HG02588 (cell line): Measurements from ENCODE around the gene IMPDH2.

Source experiments
- ATAC-seq: cut with Tn5 transposase; IDR thresholded peaks from one replicate; pipeline ENCODE4 v1.9.1; 2021; ENCODE audit warnings: mild to moderate bottlenecking, moderate library complexity; ENCODE audit not compliant: unreplicated experiment

The IMPDH2 gene

DNA sequence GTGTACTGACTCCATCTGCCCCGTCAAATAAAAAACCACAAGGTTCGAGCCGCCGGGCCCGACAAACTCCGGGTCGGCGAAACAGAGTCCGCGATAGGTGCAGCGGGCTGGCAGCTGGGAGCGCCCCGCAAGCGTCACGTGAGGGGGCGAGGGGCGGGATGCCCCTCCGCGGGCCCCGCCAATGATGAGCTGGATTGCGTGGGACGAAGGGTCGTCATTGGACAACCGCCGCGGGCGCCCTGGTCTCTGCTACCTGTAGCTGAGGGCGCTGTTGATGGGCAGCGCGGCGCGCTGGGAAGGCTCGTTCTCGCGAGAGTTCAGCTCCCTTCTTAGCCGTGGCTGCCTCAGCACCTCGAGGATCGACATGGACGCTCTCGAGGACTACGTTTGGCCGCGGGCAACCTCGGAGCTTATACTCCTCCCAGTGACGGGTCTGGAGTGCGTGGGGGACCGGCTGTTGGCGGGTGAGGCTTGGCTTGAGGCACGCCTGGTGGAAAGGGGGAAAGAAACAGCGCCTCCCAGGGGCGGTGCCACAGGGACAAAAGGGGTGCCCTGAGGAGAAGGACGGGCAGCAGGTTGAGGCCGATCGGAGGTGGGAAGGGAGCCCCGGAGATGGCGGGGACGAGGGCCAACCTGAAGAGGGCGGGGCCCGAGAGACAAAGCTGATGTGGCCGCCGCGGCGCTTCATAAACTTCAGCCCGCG, 22.0 kb downstream of the IMPDH2 start, which contains the start of gene WDR6:
WDR6 (plus strand) TSS at position 324 of the 703 bp plus-strand sequence; CDS start at position 365, 41 bp downstream.
- peak; percentile 81 for ATAC-seq

DNA sequence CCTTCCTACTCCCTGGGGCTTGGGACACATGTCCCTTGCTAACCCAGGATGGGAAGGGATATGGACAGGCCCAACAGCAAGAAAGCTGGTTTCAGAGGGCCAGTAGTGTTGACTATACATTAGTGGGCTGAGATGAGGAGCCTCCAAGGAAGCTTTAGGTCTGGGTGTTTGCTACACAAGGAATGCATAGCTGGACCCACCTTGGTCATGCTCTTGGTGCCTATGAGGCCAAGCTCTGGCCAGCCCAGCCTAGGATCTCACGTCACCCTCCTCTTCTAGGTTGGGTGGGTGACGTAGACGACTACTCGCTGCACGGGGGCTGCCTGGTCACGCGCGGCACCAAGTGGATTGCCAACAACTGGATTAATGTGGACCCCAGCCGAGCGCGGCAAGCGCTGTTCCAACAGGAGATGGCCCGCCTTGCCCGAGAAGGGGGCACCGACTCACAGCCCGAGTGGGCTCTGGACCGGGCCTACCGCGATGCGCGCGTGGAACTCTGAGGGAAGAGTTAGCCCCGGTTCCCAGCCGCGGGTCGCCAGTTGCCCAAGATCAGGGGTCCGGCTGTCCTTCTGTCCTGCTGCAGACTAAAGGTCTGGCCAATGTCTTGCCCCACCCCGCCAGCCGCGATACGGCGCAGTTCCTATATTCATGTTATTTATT, 22.7 kb downstream of the IMPDH2 start:
- no peak for ATAC-seq

DNA sequence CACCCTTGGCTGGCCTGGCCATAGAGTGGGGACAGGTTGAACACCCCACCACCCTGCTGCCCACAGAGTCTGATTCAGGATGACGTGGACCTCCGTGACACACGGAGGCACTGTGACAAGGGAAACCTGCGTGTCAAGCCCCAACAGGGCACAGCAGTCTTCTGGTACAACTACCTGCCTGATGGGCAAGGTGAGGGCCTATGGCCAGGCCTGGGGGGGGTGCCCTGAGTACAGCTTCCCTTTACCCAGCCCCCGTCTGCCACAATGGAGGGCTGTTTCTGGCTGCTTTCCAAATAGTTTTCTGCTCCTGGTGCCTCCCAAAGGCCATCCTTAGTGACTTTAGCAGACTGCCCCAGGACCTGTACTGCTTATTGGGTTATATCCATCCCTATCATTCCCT, 23.2 kb downstream of the IMPDH2 start:
- ATAC-seq = no peak

DNA sequence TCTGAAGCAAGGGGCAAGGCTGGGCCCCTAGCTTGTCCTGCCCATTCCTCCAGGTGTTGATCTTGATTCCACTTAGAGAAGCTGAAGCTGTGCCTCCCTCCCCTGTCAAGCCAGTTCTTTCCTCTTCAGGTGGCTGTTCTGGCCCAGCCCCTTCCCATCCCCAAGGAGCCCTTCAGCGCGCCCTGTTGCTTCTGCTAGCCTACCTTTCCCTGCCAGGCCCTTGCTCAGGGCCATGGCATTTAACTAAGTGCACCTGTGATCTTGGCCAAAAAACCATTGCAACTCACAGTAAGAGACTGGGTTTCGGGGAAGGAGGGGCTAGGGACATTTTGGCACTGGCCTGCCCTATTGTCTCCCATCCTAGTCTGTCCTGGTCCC, 23.9 kb downstream of the IMPDH2 start:
- no peak for ATAC-seq

DNA sequence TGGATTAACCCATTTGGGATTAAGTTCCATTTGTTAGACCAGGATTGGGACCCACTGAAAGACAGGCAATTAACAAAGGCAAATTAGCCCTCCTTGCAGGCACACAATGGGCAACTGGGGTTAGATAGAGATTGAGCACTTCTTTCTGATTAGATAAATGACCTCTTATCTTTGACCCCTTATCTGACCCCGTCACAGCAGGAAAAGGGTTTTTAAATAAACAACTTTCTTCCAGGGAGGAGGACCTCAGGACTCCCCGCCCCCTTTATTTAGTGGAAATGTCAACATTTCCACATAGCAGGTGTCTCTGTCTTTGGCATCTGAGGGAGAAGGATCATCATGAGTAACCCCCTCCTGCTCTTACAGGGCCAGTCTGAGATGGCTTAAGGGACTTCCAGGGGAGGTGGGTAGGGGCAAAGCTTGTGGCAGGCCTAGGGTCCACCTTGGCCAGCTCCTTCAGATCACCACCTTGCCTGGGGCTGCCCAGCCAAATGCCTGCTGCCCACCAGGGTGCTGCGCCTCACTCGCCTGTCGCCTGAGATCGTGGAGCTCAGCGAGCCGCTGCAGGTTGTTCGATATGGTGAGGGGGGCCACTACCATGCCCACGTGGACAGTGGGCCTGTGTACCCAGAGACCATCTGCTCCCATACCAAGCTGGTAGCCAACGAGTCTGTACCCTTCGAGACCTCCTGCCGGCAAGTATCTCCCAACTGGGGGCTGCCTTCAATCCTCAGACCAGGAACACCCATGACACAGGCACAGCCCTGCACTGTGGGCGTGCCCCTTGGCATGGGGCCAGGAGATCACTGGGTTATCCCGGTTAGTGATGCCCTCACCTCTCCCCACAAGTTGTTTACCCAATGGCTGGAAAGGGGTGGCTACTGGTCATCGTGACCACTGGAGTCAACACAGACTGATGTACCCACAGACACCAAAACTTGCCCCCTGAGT, 24.6 kb downstream of the IMPDH2 start:
- no peak for ATAC-seq

DNA sequence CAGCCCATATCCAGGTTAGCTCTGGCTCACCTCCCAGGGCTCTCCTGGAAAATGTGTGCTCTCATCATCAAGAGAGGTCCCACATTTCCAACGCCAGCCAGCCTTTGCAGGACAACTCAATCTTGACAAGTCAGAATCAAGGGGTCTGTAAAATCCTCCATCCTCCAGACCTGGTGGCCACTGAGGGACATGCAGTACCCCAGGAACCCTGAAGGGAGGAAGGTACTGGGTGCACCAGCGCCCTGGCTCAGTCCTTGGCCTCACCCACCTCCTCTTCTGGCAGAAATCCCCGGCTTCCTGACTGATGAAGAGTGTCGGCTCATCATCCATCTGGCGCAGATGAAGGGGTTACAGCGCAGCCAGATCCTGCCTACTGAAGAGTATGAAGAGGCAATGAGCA, 28.0 kb downstream of the IMPDH2 start:
- ATAC-seq = no peak

DNA sequence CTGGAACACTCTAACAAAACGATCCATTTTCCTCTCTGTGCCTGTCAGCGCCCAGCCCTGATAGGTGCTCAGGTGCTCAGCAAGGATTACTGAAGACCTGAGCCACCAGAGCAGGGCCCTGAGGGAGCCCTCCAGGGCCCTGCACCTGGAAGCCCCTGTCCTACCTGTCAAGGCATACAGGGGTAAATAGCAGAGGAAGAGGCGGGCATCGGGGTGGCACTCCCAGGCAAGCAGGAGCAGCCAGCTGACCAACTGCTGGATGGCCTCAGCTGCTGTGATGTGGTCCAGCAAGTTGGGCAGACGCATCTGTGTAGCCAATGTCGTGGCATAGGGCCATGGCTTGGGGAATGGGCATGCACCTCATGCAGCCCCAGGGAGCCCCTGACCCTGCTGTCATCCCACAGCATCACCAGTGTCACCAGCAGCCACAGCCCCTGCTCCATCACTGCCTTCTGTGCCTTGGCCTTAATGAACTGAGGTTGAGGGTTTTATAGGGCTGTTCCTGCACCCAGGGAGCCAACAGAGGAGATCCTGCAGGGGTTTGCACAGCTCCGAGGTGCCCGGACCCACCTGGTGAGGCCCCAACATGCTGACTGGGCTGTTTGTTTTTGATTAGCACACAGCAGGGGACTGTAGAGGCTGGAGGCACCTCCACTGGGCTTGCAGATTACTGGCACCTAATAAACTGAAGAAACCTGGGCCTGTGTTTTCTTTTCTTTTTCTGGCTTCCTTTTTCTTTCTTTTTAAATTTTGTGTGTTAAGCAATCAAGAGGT, 29.9 kb downstream of the IMPDH2 start:
- no peak for ATAC-seq

DNA sequence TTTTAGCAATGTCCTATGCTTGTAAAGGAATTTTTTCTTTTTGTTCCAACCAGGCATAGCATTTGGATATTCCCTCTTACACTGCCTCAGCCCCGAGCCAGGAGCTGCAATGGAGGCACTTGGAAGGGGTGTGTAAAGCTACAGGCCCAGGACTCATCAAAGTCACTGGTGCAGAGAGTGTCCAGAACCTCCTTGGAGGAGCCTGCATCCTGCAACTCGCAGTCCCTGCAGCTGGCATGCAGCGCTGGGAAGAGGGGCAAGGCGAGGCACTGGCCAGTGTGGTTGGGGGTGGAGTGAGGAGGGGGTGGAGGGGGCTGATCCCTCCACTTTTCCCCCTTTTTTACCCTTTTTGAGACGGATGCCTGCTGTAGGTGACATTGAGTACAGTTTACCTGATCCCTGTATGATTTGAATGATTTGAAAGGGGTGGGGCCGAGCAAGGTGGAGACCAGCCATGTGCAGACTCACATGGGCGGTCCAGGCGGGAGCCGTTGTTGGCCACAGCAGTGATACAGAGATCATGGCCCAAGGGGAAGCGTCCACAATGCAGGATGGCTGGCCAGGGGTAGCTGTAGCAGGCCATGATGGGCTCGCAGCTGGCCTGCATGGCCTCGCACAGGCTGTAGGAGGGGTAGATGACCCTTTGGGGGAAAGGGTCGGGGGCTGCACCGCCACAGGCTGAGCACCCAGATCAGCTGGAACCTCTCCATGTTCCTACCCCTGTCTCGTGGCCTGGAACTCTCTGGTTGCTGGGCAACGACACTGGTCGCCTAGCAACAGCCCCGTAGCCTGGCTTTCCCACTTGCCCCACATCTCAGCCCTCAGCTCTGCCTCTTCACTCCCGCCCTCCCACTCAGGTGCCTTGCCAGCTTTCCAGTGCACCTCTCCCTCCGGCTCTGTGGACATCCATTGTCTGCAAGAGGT, 31.2 kb downstream of the IMPDH2 start:
- no peak for ATAC-seq

DNA sequence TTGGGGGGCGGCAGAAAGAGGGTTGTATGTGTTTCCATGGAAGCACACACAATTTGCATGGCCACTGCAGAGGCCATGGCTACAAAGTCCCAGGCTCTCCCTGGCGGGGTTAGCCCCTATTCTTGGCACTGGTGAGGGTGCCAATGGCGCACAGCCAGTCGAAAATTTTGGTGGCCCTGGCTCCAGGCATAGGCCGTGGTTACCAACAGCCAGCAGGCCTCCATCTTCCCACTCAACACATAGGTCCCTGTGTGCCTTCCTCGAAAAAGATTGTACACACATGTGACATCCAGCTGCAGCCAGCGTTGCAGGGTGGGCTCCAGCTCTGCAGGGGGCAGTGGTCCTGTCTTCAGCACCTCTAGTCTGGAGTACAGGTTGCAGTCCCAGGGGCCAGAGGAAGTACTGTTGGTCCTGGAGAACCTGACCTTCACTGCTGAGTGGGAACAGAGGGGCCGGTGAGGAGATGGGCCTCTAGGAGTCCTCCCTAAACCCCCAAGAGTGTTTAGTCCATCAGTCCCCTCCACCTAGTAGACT, 32.0 kb downstream of the IMPDH2 start:
- no peak for ATAC-seq

DNA sequence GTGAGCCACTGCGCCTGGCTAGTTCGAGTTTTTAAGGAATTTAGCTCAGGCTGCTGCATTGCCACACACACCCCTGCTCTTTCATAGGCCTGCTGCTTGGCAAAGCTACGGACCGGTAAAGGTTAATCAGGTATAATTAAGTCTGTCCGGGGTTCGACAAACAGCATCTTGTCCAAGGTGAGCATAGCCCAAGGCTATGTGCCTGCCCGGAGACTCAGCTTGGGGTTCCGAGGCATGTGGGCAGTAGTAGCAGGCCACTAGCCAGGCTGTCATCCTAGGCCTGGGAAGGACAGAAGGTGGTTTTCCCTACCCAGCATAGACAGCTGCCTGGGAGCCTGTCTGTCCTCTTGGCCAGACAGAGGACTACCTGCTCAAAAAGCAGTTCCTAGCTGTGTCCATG, 32.6 kb downstream of the IMPDH2 start:
- ATAC-seq = no peak

DNA sequence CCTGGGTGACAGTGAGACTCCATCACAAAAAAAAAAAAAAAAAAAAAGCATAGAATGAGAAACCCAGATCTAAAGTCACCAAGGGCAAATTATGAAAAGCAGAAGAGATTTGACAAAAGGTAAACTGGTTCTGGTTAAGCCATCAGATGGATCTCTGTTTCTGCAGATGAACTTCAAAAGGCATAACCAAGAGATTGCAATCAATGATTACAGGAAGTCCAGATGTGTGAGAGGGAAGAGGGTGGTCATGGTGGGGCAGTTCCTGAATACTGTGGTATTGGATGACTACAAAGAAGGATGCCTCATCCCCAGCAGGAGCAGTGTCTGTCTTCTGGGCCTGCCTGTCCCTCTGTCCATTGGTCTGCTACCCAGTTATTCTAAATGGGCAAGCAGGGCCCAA, 35.4 kb downstream of the IMPDH2 start:
- no peak for ATAC-seq

DNA sequence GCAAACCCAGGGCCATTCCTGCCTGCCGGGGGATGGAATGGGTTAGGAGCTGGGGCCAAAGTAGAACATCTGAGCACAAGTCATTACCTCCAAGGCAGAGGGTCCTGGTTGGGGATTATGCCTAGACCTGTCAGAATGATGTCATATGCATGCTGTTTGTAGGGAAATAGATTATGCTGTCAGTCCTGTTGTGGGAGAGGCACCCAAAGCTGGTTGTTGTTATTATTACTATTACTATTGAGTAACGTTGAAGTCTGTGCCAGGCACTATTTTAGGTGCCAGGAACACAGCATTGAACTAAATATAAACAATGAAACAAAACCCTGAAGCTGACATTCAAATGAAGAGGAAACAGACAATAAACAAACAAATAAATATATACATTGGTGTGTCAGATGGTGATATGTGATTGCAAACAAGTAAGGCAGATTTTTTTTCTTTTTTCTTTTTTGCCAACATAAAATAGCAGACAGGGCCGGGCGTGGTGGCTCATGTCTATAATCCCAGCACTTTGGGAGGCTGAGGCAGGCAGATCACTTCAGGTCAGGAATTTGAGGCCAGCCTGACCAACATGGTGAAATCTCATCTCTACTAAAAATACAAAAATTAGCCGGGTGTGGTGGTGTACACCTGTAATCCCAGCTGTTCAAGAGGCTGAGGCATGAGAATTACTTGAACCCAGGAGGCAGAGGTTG, 37.2 kb downstream of the IMPDH2 start:
- no peak for ATAC-seq

DNA sequence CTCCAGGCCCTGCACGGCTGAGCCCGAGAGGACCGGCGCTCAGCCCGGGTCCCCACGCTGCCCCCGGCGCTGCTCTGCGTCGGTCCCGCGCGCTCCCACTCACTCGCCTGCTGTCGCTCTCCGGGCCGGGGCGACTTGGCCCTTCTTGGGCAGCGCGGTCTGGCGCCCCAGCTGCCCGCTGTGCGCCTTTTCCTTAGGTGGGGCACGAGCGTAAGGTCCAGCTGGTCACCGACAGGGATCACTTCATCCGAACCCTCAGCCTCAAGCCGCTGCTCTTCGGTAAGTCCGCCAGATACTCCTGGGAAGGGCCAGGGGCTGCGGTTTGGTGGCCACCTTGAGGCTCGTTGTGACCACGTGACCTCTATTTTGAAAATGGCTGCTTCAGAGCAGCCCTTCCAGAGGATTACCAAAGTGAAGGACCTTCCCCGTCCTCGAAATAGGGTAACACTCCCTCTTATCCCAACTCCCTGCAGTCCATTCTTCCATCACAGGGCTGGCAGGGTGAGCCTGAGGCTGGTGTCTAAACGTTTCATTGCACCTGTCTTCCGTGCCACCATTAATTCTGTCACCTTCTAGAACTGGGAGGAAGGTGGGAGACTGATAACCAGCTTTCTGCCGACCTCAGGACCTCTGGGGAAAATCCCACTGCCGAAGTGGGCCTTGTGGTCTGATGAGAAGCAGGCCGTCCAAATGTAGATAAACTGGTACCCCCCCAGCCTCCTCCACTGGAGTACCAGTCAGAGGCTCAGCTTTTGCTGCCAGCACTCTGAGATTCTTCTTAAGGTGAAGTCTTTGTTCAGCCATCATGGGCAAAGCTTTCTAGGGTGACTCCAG, 38.3 kb downstream of the IMPDH2 start:
- peak; percentile 19 for ATAC-seq

DNA sequence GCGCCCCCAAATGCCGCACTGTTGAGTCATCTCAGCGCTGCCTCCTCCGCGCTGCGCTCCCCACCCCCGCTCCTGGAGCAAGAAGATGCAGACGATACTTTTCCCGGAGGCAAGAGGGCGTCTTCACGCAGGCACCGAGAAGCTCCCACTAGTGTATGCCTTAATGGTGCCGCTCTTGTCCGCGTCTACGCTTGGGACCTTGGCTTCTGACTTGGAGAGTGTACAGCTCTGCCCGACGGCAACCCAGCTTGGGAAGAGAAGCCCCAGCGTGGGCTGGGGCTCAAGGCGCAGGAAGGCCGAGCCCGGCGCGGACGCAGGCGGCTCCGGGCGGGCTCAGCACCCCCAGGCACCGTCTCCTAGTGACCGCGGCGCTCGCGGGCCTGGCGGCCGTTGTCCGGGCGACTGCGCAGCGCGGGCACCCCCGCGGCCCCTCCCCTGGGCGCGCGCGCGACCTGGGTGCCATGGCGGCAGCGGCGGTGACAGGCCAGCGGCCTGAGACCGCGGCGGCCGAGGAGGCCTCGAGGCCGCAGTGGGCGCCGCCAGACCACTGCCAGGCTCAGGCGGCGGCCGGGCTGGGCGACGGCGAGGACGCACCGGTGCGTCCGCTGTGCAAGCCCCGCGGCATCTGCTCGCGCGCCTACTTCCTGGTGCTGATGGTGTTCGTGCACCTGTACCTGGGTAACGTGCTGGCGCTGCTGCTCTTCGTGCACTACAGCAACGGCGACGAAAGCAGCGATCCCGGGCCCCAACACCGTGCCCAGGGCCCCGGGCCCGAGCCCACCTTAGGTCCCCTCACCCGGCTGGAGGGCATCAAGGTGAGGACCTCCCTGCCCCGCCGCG, 39.2 kb downstream of the IMPDH2 start, which contains the start of gene P4HTM:
P4HTM (plus strand) TSS at position 446 of the 840 bp plus-strand sequence; CDS start at position 462, 16 bp downstream.
- peak; percentile 47 for ATAC-seq

DNA sequence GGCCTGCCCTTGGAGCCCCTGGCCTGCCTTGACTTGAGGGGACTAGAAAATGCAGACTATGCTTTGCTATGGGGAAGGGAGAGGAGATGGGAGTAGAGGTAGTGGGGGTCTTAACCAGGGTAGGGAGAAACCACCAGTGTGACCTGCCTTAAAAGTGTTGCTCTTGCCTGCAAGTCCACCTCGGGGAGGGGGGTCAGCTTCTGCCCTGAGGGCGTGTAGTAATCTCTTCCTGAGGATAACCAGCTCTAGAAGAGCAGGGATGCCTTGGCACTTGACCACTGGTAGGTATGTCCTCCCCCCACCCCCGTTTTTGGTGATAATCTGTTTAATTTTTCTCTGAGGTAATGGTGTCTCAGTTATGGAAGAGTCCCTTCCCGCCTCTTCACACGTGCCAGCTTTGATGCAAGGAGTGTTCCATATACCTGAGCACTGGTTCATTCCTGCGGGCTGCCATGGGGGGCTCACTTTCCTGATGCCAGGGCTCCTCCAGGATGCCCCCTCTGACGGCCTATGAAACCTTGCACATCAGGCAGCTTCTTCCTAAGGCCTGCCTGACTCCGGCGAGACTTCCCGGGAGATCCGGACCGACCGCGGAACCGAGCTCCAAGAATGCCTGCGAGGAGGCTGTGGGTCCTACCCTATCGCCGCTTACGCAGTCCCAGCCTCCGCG, 39.9 kb downstream of the IMPDH2 start:
- no peak for ATAC-seq

DNA sequence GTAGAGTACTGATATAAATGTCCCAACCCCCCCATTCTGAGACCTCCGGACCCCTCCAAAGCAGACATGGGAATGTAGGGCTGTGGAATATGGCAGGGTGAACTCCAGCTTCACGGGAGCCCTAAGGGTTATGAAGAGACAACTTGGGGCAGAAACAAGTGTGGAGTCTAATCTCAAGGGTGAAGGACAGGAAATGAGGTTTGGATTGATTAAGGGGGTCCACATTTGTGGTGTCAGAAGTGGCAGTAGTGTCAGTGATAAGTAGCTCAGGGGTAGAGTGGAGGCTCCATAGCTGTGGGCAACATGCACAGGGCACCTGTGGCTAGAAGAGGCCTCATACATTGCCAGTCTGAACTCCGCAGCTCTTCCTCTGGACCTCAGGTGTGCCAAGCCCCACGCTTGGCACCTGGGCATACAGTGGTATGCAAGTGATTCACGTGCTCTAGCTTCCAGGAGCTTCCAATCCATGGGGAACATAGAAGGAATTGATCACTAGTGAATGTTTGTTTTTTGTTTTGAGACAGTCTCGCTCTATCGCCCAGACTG, 43.3 kb downstream of the IMPDH2 start:
- ATAC-seq = no peak
